ENCODE data around the gene PROS1.

PROS1 gene

GRCh38 chr3:93981649-93982048 lies 8.0 kb upstream of the PROS1 start:
- no peak overlapping the region for H3K4me3 ChIP-seq (ENCODE audit: low read length)
- no peak overlapping the region for H3K9ac ChIP-seq (ENCODE audit: low read length)
- no peak overlapping the region for H3K4me2 ChIP-seq (ENCODE audit: low read depth, low read length)

GRCh38 chr3:93979850-93980676 lies 6.4 kb upstream of the PROS1 start, which contains the start of gene ARL13B:
TSS of gene ARL13B (plus strand) at chr3:93980155. CDS start at chr3:93980424, 269 bp downstream.
- no peak for TF ChIP-seq EZH2phosphoT487 (IDR thresholded peaks at IDR 0.05; ENCODE audit: low read length)
- TF ChIP-seq CTCF (IDR thresholded peaks at IDR 0.05; ENCODE audit: low read length), result no peak
- no peak for TF ChIP-seq EZH2 (optimal IDR thresholded peaks at IDR 0.05; ENCODE audit: low read depth, low read length)
- peak within 1 kb of the TSS; percentile 81 for H3K4me2 ChIP-seq (ENCODE audit: low read depth, low read length)
- H3K9ac ChIP-seq (ENCODE audit: low read length), result peak within 1 kb of the TSS; percentile 87
- no peaks in the 10 kb centered on the region for H3K27me3 ChIP-seq (replicated peaks; ENCODE audit: insufficient read depth, low read length)
- H3F3A ChIP-seq (ENCODE audit: insufficient read depth, low read length), result 0 out of 2 replicates have a peak, but pooled peaks cover 7% of the 10 kb centered on the region
- H3K4me3 ChIP-seq (ENCODE audit: low read length), result peak within 1 kb of the TSS; percentile 93
- H3K9me2 ChIP-seq (replicated peaks; ENCODE audit: insufficient read depth, low read length), result no peaks in the 10 kb centered on the region
- peak; percentile 99 for DNase-seq
- no peaks in the 10 kb centered on the region for H3K9me3 ChIP-seq (replicated peaks; ENCODE audit: insufficient read depth, low read length)
- H3K4me1 ChIP-seq (ENCODE audit: low read length), result peaks cover 8% of the 10 kb centered on the region
- no peaks in the 10 kb centered on the region for H4K20me1 ChIP-seq (ENCODE audit: insufficient read depth, low read length)
- peaks cover 17% of the 10 kb centered on the region for H3K79me2 ChIP-seq (ENCODE audit: low read length)
- peak within 1 kb of the TSS; percentile 92 for H3K27ac ChIP-seq (ENCODE audit: low read length)
- no peaks in the 10 kb centered on the region for H3K36me3 ChIP-seq (replicated peaks; ENCODE audit: insufficient read depth, low read length)
- peak within 1 kb of the TSS; percentile 93 for H2AFZ ChIP-seq (ENCODE audit: low read length)

More at GRCh38 chr3:93981649-93982048, 8.0 kb upstream of the PROS1 start:
- Histone ChIP-seq H3K79me2 (ENCODE audit: low read length) (peaks cover 17% of the 10 kb centered on the region), H3K27me3 (replicated peaks; ENCODE audit: insufficient read depth, low read length) (no peaks in the 10 kb centered on the region), H3F3A (ENCODE audit: insufficient read depth, low read length) (0 out of 2 replicates have a peak, but pooled peaks cover 7% of the 10 kb centered on the region), H3K27ac (ENCODE audit: low read length) (no peak overlapping the region), H3K9me3 (replicated peaks; ENCODE audit: insufficient read depth, low read length) (no peaks in the 10 kb centered on the region), H3K4me1 (ENCODE audit: low read length) (peaks cover 8% of the 10 kb centered on the region), H3K9me2 (replicated peaks; ENCODE audit: insufficient read depth, low read length) (no peaks in the 10 kb centered on the region), H3K36me3 (replicated peaks; ENCODE audit: insufficient read depth, low read length) (no peaks in the 10 kb centered on the region), H2AFZ (ENCODE audit: low read length) (no peak overlapping the region), H4K20me1 (ENCODE audit: insufficient read depth, low read length) (no peaks in the 10 kb centered on the region)
- TF ChIP-seq CTCF (IDR thresholded peaks at IDR 0.05; ENCODE audit: low read length) (no peak), EZH2phosphoT487 (IDR thresholded peaks at IDR 0.05; ENCODE audit: low read length) (no peak), EZH2 (optimal IDR thresholded peaks at IDR 0.05; ENCODE audit: low read depth, low read length) (no peak)
- DNase-seq, result no peak

DNA sequence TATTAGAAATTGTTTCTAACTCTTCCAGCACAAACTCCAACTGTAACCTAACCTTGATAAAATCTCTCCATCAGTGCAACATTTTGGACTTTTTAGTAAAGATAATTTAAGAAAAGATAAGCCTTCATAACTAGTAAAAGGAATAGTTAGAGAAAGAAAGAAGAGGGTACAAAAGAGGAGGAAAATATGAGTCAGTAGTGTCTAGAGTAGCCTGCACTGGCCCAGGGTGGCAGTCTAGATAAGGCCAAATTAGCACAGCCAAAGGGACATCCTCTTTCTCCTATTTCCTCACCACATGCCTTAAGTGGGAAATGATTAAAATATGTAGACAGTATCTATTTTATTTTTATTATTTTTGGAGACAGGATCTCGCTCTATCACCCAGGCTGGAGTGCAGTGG lies 3.7 kb downstream of the PROS1 start:
- Histone ChIP-seq H3K9me3 (replicated peaks; ENCODE audit: insufficient read depth, low read length) (no peaks in the 10 kb centered on the region), H3K4me3 (ENCODE audit: low read length) (no peak overlapping the region), H3K27me3 (replicated peaks; ENCODE audit: insufficient read depth, low read length) (no peaks in the 10 kb centered on the region), H3F3A (ENCODE audit: insufficient read depth, low read length) (no peaks in the 10 kb centered on the region), H3K9ac (ENCODE audit: low read length) (no peak overlapping the region), H3K79me2 (ENCODE audit: low read length) (no peaks in the 10 kb centered on the region), H3K9me2 (replicated peaks; ENCODE audit: insufficient read depth, low read length) (no peaks in the 10 kb centered on the region), H3K4me1 (ENCODE audit: low read length) (no peaks in the 10 kb centered on the region), H2AFZ (ENCODE audit: low read length) (no peak overlapping the region), H3K27ac (ENCODE audit: low read length) (no peak overlapping the region), H4K20me1 (ENCODE audit: insufficient read depth, low read length) (no peaks in the 10 kb centered on the region), H3K4me2 (ENCODE audit: low read depth, low read length) (no peak overlapping the region), H3K36me3 (replicated peaks; ENCODE audit: insufficient read depth, low read length) (no peaks in the 10 kb centered on the region)
- DNase-seq, result no peak
- TF ChIP-seq CTCF (IDR thresholded peaks at IDR 0.05; ENCODE audit: low read length), result no peak
- TF ChIP-seq EZH2 (optimal IDR thresholded peaks at IDR 0.05; ENCODE audit: low read depth, low read length), result no peak
- no peak for TF ChIP-seq EZH2phosphoT487 (IDR thresholded peaks at IDR 0.05; ENCODE audit: low read length)
